Parathyroid adenoma (tissue), 2 donors: ENCODE data around the gene NISCH.

Experiments used
- H2AFZ ChIP-seq: fragments of 300-600 bp; sonication (generic); one replicate; pipeline ENCODE4 v1.7.0; 2017; ENCODE audit warnings: antibody characterized with exemption, mild to moderate bottlenecking
- H3K27ac ChIP-seq: fragments of 300-600 bp; sonication (generic); one replicate; pipeline ENCODE4 v1.7.0; 2017
- H3K27me3 ChIP-seq: fragments of 300-600 bp; sonication (generic); one replicate; pipeline ENCODE4 v1.7.0; 2017; ENCODE audit warnings: low read length; ENCODE audit not compliant: control insufficient read depth, insufficient read depth
- H3K36me3 ChIP-seq: fragments of 300-600 bp; sonication (generic); one replicate; pipeline ENCODE4 v1.7.0; 2017; ENCODE audit warnings: low read length; ENCODE audit not compliant: control insufficient read depth, insufficient read depth
- H3K4me1 ChIP-seq: fragments of 300-600 bp; sonication (generic); one replicate; pipeline ENCODE4 v1.7.0; 2017; ENCODE audit warnings: control low read depth
- H3K4me2 ChIP-seq: fragments of 300-600 bp; sonication (generic); one replicate; pipeline ENCODE4 v1.7.0; 2017; ENCODE audit warnings: low read length
- H3K4me3 ChIP-seq: fragments of 300-600 bp; sonication (generic); one replicate; pipeline ENCODE4 v1.7.0; 2017; ENCODE audit warnings: low read depth, low read length
- H3K79me2 ChIP-seq: fragments of 300-600 bp; sonication (generic); one replicate; pipeline ENCODE4 v1.7.0; 2017; ENCODE audit warnings: control low read depth
- H3K9ac ChIP-seq: fragments of 300-600 bp; sonication (generic); one replicate; pipeline ENCODE4 v1.7.0; 2017; ENCODE audit warnings: mild to moderate bottlenecking
- H3K9me3 ChIP-seq: fragments of 300-600 bp; sonication (generic); one replicate; pipeline ENCODE4 v1.7.0; 2017; ENCODE audit warnings: low read length; ENCODE audit not compliant: control insufficient read depth
- TF ChIP-seq, protein P1 (sequence below): fragments of 300-600 bp; sonication (generic); IDR thresholded peaks from one replicate; pipeline ENCODE4 v1.7.0; 2017; ENCODE audit warnings: antibody characterized with exemption, mild to moderate bottlenecking
- donor health status: primary hyperparathyroidism.

The NISCH gene

GRCh38 chr3:52433996-52434479 is 21.4 kb upstream of the NISCH start:
- H3K9me3 ChIP-seq, result no peaks in the 10 kb centered on the region
- H3K4me3 ChIP-seq, result no peak overlapping the region
- no peaks in the 10 kb centered on the region for H3K36me3 ChIP-seq
- no peak overlapping the region for H3K27ac ChIP-seq
- H3K4me2 ChIP-seq, result no peak overlapping the region
- H2AFZ ChIP-seq, result no peak overlapping the region
- H3K4me1 ChIP-seq, result peaks cover 4% of the 10 kb centered on the region
- H3K79me2 ChIP-seq, result no peaks in the 10 kb centered on the region
- H3K27me3 ChIP-seq, result no peaks in the 10 kb centered on the region
- no peak overlapping the region for H3K9ac ChIP-seq
- TF ChIP-seq, protein P1, sequence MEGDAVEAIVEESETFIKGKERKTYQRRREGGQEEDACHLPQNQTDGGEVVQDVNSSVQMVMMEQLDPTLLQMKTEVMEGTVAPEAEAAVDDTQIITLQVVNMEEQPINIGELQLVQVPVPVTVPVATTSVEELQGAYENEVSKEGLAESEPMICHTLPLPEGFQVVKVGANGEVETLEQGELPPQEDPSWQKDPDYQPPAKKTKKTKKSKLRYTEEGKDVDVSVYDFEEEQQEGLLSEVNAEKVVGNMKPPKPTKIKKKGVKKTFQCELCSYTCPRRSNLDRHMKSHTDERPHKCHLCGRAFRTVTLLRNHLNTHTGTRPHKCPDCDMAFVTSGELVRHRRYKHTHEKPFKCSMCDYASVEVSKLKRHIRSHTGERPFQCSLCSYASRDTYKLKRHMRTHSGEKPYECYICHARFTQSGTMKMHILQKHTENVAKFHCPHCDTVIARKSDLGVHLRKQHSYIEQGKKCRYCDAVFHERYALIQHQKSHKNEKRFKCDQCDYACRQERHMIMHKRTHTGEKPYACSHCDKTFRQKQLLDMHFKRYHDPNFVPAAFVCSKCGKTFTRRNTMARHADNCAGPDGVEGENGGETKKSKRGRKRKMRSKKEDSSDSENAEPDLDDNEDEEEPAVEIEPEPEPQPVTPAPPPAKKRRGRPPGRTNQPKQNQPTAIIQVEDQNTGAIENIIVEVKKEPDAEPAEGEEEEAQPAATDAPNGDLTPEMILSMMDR, result no peak

- Histone ChIP-seq H3K36me3 (no peaks in the 10 kb centered on the region), H3K4me1 (peaks cover 4% of the 10 kb centered on the region), H2AFZ (no peak overlapping the region), H3K27me3 (no peaks in the 10 kb centered on the region), H3K9me3 (no peaks in the 10 kb centered on the region), H3K9ac (no peak overlapping the region), H3K79me2 (no peaks in the 10 kb centered on the region), H3K4me2 (no peak overlapping the region), H3K27ac (no peak overlapping the region), H3K4me3 (no peak overlapping the region)
- TF ChIP-seq, protein P1, result no peak
Observed at GRCh38 chr3:52434491-52435115, 20.8 kb upstream of the NISCH start.

DNA sequence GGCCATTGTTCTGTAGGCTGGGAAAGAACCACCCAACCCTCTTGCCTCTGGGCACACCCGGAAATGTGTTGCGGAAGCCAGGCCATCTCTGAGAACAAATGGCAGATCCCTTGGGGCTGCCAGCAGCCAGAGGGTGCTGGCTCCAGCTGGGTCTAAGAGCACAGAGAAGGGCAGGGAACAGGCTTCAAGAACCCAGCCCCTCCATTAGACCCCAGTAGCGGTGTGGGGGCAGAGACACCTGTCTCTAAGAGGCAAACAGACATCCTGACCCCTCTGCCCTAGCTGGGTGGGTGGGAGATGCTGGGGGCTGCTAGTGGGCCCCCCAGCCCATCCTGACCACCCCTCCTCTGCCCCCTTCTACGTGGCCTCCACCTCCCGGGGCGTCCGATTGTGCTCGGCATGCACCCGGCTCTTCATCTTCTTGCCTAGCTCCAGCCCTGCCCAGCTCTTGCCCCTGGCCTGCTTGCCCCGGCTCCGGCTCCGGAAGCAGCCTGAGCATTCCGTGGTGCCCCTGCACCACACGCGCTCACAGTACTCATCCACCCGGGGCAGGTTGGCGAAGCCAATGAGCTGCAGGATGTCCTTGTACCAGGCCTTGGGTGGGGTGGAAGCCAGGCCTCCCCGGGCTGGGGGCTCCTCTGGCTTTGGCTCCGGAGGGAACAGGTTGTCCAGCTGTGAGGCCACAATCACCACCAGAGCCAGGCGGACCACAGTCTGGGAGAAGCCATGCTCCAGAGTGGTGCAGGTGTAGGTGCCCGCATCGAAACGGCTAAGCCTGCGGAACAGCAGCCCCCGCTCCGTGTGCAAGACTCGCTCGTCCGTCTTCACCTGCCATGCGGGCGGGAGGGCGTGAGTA is 19.9 kb upstream of the NISCH start:
- Histone ChIP-seq H3K9me3 (no peaks in the 10 kb centered on the region), H3K4me2 (no peak overlapping the region), H3K4me1 (peaks cover 4% of the 10 kb centered on the region), H3K36me3 (no peaks in the 10 kb centered on the region), H3K27me3 (no peaks in the 10 kb centered on the region), H3K79me2 (no peaks in the 10 kb centered on the region), H3K27ac (no peak overlapping the region), H3K9ac (no peak overlapping the region), H2AFZ (no peak overlapping the region), H3K4me3 (no peak overlapping the region)
- TF ChIP-seq, protein P1, result no peak

- Histone ChIP-seq H3K27ac (no peak overlapping the region), H3K4me3 (no peak overlapping the region), H3K27me3 (no peaks in the 10 kb centered on the region), H2AFZ (no peak overlapping the region), H3K9me3 (no peaks in the 10 kb centered on the region), H3K79me2 (no peaks in the 10 kb centered on the region), H3K4me1 (peaks cover 4% of the 10 kb centered on the region), H3K36me3 (no peaks in the 10 kb centered on the region), H3K4me2 (no peak overlapping the region), H3K9ac (no peak overlapping the region)
- TF ChIP-seq, protein P1, result no peak
Observed at GRCh38 chr3:52436500-52437149, 18.8 kb upstream of the NISCH start.
